HepG2 (cell line): Measurements from ENCODE around the gene ERBB3. TPM values are rescaled to one million over a fixed set of nuclear protein-coding genes. Genes with fewer than 3 reads are reported as not detected.
A peak's percentile ranks its signal among the peaks of the same experiment; 100 is the strongest.

Experiments used
- CBFB ChIP-seq: sonication (generic); formaldehyde crosslinking; IDR thresholded peaks from 2 replicates; pipeline ENCODE4 v1.4.0; 2020; ENCODE audit warnings: missing genetic modification reagents
- CBX5 ChIP-seq: sonication (generic); formaldehyde crosslinking; IDR thresholded peaks from 2 replicates; pipeline ENCODE4 v1.4.0; 2020; ENCODE audit warnings: missing genetic modification reagents, borderline replicate concordance
- CTCF ChIP-seq: sonication (generic); formaldehyde crosslinking; IDR thresholded peaks from 2 replicates; pipeline ENCODE4 v1.5.0; 2020; ENCODE audit warnings: mild to moderate bottlenecking, missing genetic modification reagents, moderate library complexity
- FOXA3 ChIP-seq: IDR thresholded peaks from 2 replicates; pipeline ENCODE4 v1.6.1; 2016; ENCODE audit warnings: missing genetic modification reagents, missing compliant biosample characterization
- GATAD2A ChIP-seq: IDR thresholded peaks from 2 replicates; pipeline ENCODE4 v1.6.1; 2016
- PHF21A ChIP-seq: sonication (generic); formaldehyde crosslinking; IDR thresholded peaks from 2 replicates; pipeline ENCODE4 v1.5.0; 2020; ENCODE audit warnings: mild to moderate bottlenecking, missing genetic modification reagents
- POLR2AphosphoS5 ChIP-seq: IDR thresholded peaks from 2 replicates; pipeline ENCODE4 v1.6.1; 2012; ENCODE audit warnings: low read depth, low read length
- RBAK ChIP-seq: sonication (generic); formaldehyde crosslinking; IDR thresholded peaks from 2 replicates; pipeline ENCODE4 v1.5.1; 2020; ENCODE audit warnings: mild to moderate bottlenecking, missing genetic modification reagents
- SCMH1 ChIP-seq: sonication (generic); formaldehyde crosslinking; IDR thresholded peaks from 2 replicates; pipeline ENCODE4 v1.9.0; 2021; ENCODE audit warnings: missing genetic modification reagents, mild to moderate bottlenecking, borderline replicate concordance
- SKI ChIP-seq: fragments of 450-650 bp; IDR thresholded peaks from one replicate; pipeline ENCODE4 v1.6.1; 2018; ENCODE audit warnings: mild to moderate bottlenecking; ENCODE audit not compliant: partially characterized antibody
- TAF1 ChIP-seq: sonication (generic); formaldehyde crosslinking; IDR thresholded peaks from 2 replicates; pipeline ENCODE4 v1.4.0; 2020; ENCODE audit warnings: missing genetic modification reagents
- THRA ChIP-seq: sonication (generic); formaldehyde crosslinking; IDR thresholded peaks from 2 replicates; pipeline ENCODE4 v1.4.0; 2020; ENCODE audit warnings: missing genetic modification reagents, borderline replicate concordance
- ZNF142 ChIP-seq: sonication (generic); formaldehyde crosslinking; IDR thresholded peaks from 2 replicates; pipeline ENCODE4 v1.4.0; 2020; ENCODE audit warnings: missing genetic modification reagents
- ZNF232 ChIP-seq: sonication (generic); formaldehyde crosslinking; IDR thresholded peaks from 2 replicates; pipeline ENCODE4 v1.4.0; 2020; ENCODE audit warnings: missing genetic modification reagents, borderline replicate concordance
- ZNF468 ChIP-seq: sonication (generic); formaldehyde crosslinking; IDR thresholded peaks from 2 replicates; pipeline ENCODE4 v1.8.0; 2022; ENCODE audit warnings: mild to moderate bottlenecking, moderate library complexity, missing genetic modification reagents
- polyA plus RNA-seq, 8 experiments: library from polyadenylated mRNA; depleted of rRNA in 3 of 8; stranded (reverse) in 7 of 8; unstranded in 1 of 8; fragments of >200 nt; fragmentation: Illumina TruSeq in 4 of 8; extraction: Trizol in 4 of 8; gene quantifications; 2 replicates each; pipeline versions ENCODE4 v1.2.1 to v1.2.3, GENCODE V29; 2011 to 2016; ENCODE audit warnings: low read depth in 4 of 8, missing spikeins in 1 of 8, mixed read lengths in 1 of 8; ENCODE audit not compliant: insufficient read depth in 1 of 8
- total RNA-seq, 5 experiments: library from RNA; depleted of rRNA; stranded (reverse); fragments of >200 nt; fragmentation: Illumina TruSeq; extraction: Trizol; gene quantifications; 2 replicates each; pipeline ENCODE4 v1.2.3, GENCODE V29; 2016; ENCODE audit warnings: low read depth in 1 of 5
- TF ChIP-seq, protein P1 (sequence below): sonication (generic); formaldehyde crosslinking; IDR thresholded peaks from 2 replicates; pipeline ENCODE4 v1.4.0; 2020; ENCODE audit warnings: low read depth, mild to moderate bottlenecking, missing genetic modification reagents

The ERBB3 gene
- total and polyA plus RNA-seq, 2 of the 13 experiments (the other 11 are each of a cell fraction or from before 2014, with no cell fraction given): 93.6 to 358 TPM

GRCh38 chr12:56078931-56079722, 838 bp upstream of the ERBB3 start (continued):
- TF ChIP-seq CTCF (CRISPR knock-in tag) (peak; percentile 83), THRA (CRISPR knock-in tag) (0 out of 2 replicates have a peak, but pooled peaks have one; percentile 34), FOXA3 (CRISPR knock-in tag) (peak; percentile 24), SKI (peak; percentile 33), RBAK (CRISPR knock-in tag) (0 out of 2 replicates have a peak, but pooled peaks have one; percentile 27), ZNF142 (peak; percentile 100), POLR2AphosphoS5 (peak; percentile 73), GATAD2A (CRISPR knock-in tag) (peak; percentile 75), ZNF232 (CRISPR knock-in tag) (0 out of 2 replicates have a peak, but pooled peaks have one; percentile 10), CBFB (peak; percentile 53), ZNF468 (CRISPR knock-in tag) (no peak), PHF21A (CRISPR knock-in tag) (peak; percentile 41), CBX5 (CRISPR knock-in tag) (peak; percentile 58; the same call in 1 of the 2 replicates), SCMH1 (CRISPR knock-in tag) (no peak), TAF1 (peak; percentile 78)
- TF ChIP-seq, protein P1, sequence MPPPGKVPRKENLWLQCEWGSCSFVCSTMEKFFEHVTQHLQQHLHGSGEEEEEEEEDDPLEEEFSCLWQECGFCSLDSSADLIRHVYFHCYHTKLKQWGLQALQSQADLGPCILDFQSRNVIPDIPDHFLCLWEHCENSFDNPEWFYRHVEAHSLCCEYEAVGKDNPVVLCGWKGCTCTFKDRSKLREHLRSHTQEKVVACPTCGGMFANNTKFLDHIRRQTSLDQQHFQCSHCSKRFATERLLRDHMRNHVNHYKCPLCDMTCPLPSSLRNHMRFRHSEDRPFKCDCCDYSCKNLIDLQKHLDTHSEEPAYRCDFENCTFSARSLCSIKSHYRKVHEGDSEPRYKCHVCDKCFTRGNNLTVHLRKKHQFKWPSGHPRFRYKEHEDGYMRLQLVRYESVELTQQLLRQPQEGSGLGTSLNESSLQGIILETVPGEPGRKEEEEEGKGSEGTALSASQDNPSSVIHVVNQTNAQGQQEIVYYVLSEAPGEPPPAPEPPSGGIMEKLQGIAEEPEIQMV (CRISPR knock-in tag): peak; percentile 60; the same call in 1 of the 2 replicates
